Measurements from ENCODE around the gene RRP9.
"Not testable (repeated sequence)": the region's sequence is repeated elsewhere in the genome, so short reads cannot be mapped to it uniquely, and the experiment has no call there.

Gene RRP9, protein sequence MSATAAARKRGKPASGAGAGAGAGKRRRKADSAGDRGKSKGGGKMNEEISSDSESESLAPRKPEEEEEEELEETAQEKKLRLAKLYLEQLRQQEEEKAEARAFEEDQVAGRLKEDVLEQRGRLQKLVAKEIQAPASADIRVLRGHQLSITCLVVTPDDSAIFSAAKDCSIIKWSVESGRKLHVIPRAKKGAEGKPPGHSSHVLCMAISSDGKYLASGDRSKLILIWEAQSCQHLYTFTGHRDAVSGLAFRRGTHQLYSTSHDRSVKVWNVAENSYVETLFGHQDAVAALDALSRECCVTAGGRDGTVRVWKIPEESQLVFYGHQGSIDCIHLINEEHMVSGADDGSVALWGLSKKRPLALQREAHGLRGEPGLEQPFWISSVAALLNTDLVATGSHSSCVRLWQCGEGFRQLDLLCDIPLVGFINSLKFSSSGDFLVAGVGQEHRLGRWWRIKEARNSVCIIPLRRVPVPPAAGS

DNA sequence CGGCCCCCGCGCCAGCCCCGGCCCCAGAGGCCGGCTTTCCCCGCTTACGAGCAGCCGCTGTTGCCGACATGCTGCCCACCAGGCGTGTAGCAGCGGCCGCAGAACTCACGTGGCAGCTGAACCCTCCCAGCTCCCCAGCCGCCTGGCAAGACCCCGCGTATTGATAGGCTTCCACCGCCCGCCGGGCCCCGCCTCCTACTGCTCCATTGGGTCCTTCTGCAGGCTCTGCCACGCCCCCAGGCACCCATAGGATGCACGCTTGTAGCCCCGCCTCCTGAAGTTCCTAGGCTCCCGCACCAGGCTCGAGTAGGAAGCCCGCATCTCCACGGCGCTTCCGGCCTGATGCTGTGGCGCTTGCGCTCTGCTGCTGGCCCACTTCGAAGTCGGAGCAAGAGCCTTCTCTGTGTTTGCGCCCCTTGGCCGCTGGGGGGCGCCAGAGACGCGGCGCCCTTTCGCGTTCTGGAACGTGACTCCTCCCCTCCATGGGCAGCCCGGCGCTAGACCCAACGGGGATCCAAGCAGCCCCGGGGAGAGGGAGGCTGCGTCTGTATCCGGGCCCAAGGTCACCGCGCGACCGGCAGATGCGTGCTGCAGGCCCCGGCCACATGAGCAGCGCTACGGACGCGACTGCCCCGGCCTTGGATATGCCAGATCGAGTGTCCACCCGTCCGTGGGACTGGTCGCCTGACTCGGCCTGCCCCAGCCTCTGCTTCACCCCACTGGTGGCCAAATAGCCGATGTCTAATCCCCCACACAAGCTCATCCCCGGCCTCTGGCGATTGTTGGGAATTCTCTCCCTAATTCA is at the start of gene RRP9, which contains the start of gene PARP3:
Gene RRP9 (minus strand): TSS at position 107 of the 805 bp plus-strand sequence. CDS start 37 bp downstream, at position 70.
Gene PARP3 (plus strand): TSS at position 566 of the 805 bp plus-strand sequence. CDS start 993 bp downstream, outside the sequence.
- peaks cover 37% of the 10 kb centered on the region for H3K36me3 ChIP-seq (ENCODE audit: insufficient read depth, insufficient read length, low read length)
- no peaks in the 10 kb centered on the region for H3K4me1 ChIP-seq (ENCODE audit: insufficient read depth, insufficient read length)
- peak; percentile 100 for DNase-seq (ENCODE audit: low read depth, low spot score)
- H3K9ac ChIP-seq (ENCODE audit: insufficient read length, low read depth), result peak within 1 kb of the TSS; percentile 94
- H3K27me3 ChIP-seq (ENCODE audit: insufficient read depth, insufficient read length), result peaks cover 3% of the 10 kb centered on the region
- TF ChIP-seq SUZ12 (IDR thresholded peaks at IDR 0.05; ENCODE audit: extremely low read depth, insufficient read depth, insufficient read length) (no peak), YY1 (IDR thresholded peaks at IDR 0.05; ENCODE audit: insufficient read depth, insufficient read length) (no peak), ZNF274 (IDR thresholded peaks at IDR 0.05; ENCODE audit: low read depth, low read length) (no peak)
- H3K4me3 ChIP-seq (ENCODE audit: insufficient read length, low read depth), result peak within 1 kb of the TSS; percentile 82
- H3K9me3 ChIP-seq (ENCODE audit: insufficient read depth, low read length), result no peaks in the 10 kb centered on the region

DNA sequence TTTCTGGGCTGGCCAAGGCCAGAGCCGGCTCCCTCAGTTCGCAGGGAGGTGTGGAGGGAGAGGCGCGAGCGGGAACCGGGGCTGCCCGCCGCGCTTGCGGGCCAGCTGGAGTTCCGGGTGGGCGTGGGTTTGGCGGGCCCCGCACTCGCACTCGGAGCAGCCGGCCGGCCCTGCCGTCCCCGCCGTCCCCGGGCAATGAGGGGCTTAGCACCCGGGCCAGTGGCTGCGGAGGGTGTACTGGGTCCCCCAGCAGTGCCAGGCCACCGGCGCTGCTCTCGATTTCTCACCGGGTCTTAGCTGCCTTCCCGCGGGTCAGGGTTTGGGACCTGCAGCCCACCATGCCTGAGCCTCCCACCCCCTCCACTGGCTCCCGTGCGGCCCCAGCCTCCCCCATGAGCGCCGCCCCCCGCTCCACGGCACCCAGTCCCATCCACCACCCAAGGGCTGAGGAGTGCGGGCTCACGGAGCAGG is 48.8 kb upstream of the RRP9 start:
- Histone ChIP-seq H3K36me3 (ENCODE audit: insufficient read depth, insufficient read length, low read length) (peaks cover 46% of the 10 kb centered on the region), H3K4me1 (ENCODE audit: insufficient read depth, insufficient read length) (peaks cover 27% of the 10 kb centered on the region)
- not testable (repeated sequence) for H3K4me3 ChIP-seq (ENCODE audit: insufficient read length, low read depth); DNase-seq (ENCODE audit: low read depth, low spot score); H3K9me3 ChIP-seq (ENCODE audit: insufficient read depth, low read length); H3K9ac ChIP-seq (ENCODE audit: insufficient read length, low read depth); H3K27me3 ChIP-seq (ENCODE audit: insufficient read depth, insufficient read length)

DNA sequence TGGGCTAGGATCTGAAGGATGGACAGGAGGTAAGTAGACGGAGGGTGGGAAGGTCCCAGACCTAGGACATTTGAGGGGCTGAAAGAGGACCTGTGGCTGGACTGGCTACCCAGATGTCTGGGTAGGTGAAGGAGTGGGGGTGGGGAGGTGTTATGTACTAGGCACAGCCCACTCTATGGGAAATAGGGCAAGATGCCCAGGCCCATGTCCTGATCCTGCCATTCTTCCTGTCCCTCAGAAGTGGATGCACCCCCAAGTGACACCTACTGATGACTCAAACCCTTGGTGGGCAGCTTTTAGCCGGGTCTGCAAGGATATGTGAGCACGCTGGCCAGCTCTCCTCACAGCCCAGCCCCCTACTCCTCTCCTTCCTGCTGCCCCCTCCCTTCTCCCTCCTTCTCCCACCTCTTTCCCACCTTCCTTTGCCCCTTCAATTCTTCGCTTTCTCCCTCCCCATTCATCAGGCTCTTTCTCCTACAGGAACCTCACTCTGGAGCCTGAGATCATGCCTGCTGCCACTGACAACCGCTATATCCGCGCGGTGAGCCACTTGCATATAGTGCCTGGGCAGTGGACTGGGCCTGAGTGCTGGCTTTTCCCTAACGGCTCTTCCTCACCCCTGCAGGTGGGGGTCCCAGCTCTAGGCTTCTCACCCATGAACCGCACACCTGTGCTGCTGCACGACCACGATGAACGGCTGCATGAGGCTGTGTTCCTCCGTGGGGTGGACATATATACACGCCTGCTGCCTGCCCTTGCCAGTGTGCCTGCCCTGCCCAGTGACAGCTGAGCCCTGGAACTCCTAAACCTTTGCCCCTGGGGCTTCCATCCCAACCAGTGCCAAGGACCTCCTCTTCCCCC is 46.8 kb upstream of the RRP9 start:
- DNase-seq (ENCODE audit: low read depth, low spot score), result no peak
- TF ChIP-seq ZNF274 (IDR thresholded peaks at IDR 0.05; ENCODE audit: low read depth, low read length) (no peak), SUZ12 (IDR thresholded peaks at IDR 0.05; ENCODE audit: extremely low read depth, insufficient read depth, insufficient read length) (no peak), YY1 (IDR thresholded peaks at IDR 0.05; ENCODE audit: insufficient read depth, insufficient read length) (no peak)
- Histone ChIP-seq H3K27me3 (ENCODE audit: insufficient read depth, insufficient read length) (no peaks in the 10 kb centered on the region), H3K4me1 (ENCODE audit: insufficient read depth, insufficient read length) (peaks cover 31% of the 10 kb centered on the region), H3K36me3 (ENCODE audit: insufficient read depth, insufficient read length, low read length) (peaks cover 26% of the 10 kb centered on the region), H3K9ac (ENCODE audit: insufficient read length, low read depth) (no peak overlapping the region), H3K9me3 (ENCODE audit: insufficient read depth, low read length) (no peaks in the 10 kb centered on the region), H3K4me3 (ENCODE audit: insufficient read length, low read depth) (no peak overlapping the region)

DNA sequence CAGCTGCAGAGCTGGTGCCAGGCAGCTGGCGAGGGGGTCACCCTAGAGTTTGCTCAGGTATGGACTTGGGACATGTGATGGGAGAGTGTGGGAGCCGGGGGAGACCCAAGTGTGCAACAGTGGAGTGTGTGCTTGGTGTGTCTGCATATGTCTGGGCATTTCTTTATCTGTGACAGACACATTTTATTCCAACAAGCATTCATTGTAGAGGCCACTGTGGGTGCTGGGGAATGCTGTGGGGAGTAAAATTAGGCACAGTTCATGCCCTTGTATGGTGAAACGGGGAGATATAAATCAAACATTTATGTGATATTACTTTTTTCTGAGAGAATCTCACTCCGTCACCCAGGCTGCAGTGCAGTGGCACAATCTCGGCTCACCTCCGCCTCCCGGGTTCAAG is 45.9 kb upstream of the RRP9 start:
- no peak for DNase-seq (ENCODE audit: low read depth, low spot score)
- TF ChIP-seq YY1 (IDR thresholded peaks at IDR 0.05; ENCODE audit: insufficient read depth, insufficient read length) (no peak), ZNF274 (IDR thresholded peaks at IDR 0.05; ENCODE audit: low read depth, low read length) (no peak), SUZ12 (IDR thresholded peaks at IDR 0.05; ENCODE audit: extremely low read depth, insufficient read depth, insufficient read length) (no peak)
- peaks cover 32% of the 10 kb centered on the region for H3K4me1 ChIP-seq (ENCODE audit: insufficient read depth, insufficient read length)
- no peak overlapping the region for H3K9ac ChIP-seq (ENCODE audit: insufficient read length, low read depth)
- H3K4me3 ChIP-seq (ENCODE audit: insufficient read length, low read depth), result no peak overlapping the region
- peaks cover 18% of the 10 kb centered on the region for H3K36me3 ChIP-seq (ENCODE audit: insufficient read depth, insufficient read length, low read length)
- no peaks in the 10 kb centered on the region for H3K9me3 ChIP-seq (ENCODE audit: insufficient read depth, low read length)
- H3K27me3 ChIP-seq (ENCODE audit: insufficient read depth, insufficient read length), result no peaks in the 10 kb centered on the region

DNA sequence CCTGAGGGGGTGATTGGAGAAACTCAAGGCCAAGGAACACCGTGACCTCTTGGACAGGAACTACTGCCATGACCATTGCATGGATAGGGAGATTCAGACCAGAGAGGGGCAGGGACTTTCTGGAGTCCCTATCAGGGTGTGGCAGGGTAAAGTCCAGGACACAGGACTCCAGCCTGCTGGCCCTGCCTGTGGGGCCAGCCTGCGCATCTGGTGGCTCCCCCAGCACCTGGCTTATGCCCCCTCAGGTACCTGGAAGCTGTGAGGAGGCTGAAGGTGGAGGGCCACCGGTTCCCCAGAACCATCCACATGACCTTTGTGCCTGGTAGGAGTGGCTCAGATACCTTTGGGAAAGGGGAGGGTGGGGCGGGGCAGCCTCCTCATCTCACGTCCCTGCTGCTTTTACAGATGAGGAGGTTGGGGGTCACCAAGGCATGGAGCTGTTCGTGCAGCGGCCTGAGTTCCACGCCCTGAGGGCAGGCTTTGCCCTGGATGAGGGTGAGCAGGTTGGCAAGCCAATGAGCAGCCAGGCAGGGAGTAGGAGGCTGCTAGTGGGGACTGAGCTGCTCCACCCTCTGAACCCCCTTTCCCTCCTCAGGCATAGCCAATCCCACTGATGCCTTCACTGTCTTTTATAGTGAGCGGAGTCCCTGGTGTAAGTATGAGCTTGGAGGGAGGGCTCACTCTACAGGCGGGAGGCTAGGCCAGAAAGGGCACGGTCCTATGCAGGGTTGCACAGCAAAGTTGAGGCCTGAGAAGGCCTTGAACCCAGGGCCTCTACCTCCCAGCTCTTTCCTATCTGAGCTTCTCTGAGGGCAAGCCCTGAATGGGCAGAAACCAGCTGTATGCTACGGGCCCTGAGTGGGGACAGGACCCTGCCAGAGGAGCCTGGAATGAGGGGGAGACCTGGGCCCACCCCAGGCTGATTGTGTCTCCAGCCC is 44.6 kb upstream of the RRP9 start:
- no peak overlapping the region for H3K4me3 ChIP-seq (ENCODE audit: insufficient read length, low read depth)
- H3K9ac ChIP-seq (ENCODE audit: insufficient read length, low read depth), result no peak overlapping the region
- H3K9me3 ChIP-seq (ENCODE audit: insufficient read depth, low read length), result no peaks in the 10 kb centered on the region
- no peaks in the 10 kb centered on the region for H3K27me3 ChIP-seq (ENCODE audit: insufficient read depth, insufficient read length)
- H3K36me3 ChIP-seq (ENCODE audit: insufficient read depth, insufficient read length, low read length), result peaks cover 5% of the 10 kb centered on the region
- H3K4me1 ChIP-seq (ENCODE audit: insufficient read depth, insufficient read length), result peaks cover 30% of the 10 kb centered on the region
- DNase-seq (ENCODE audit: low read depth, low spot score), result no peak
- TF ChIP-seq YY1 (IDR thresholded peaks at IDR 0.05; ENCODE audit: insufficient read depth, insufficient read length), result no peak
- no peak for TF ChIP-seq ZNF274 (IDR thresholded peaks at IDR 0.05; ENCODE audit: low read depth, low read length)
- TF ChIP-seq SUZ12 (IDR thresholded peaks at IDR 0.05; ENCODE audit: extremely low read depth, insufficient read depth, insufficient read length), result no peak

DNA sequence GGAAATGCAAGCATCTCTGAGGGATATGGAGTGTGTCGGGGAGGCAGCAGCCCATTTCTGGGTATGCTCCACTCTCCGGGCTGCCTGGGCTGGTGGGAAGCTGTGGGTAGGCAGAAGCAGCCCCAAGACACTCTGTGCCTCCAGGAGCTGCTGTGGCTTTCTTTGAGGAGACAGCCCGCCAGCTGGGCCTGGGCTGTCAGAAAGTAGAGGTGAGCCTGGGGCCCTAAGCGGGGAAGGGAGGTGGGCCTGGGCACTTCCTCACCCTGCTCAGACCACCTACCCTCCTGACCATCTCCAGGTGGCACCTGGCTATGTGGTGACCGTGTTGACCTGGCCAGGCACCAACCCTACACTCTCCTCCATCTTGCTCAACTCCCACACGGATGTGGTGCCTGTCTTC is 43.4 kb upstream of the RRP9 start:
- no peak for DNase-seq (ENCODE audit: low read depth, low spot score)
- Histone ChIP-seq H3K4me1 (ENCODE audit: insufficient read depth, insufficient read length) (peaks cover 30% of the 10 kb centered on the region), H3K9me3 (ENCODE audit: insufficient read depth, low read length) (no peaks in the 10 kb centered on the region), H3K36me3 (ENCODE audit: insufficient read depth, insufficient read length, low read length) (peaks cover 4% of the 10 kb centered on the region), H3K9ac (ENCODE audit: insufficient read length, low read depth) (no peak overlapping the region), H3K4me3 (ENCODE audit: insufficient read length, low read depth) (no peak overlapping the region), H3K27me3 (ENCODE audit: insufficient read depth, insufficient read length) (no peaks in the 10 kb centered on the region)
- no peak for TF ChIP-seq SUZ12 (IDR thresholded peaks at IDR 0.05; ENCODE audit: extremely low read depth, insufficient read depth, insufficient read length)
- TF ChIP-seq ZNF274 (IDR thresholded peaks at IDR 0.05; ENCODE audit: low read depth, low read length), result no peak
- no peak for TF ChIP-seq YY1 (IDR thresholded peaks at IDR 0.05; ENCODE audit: insufficient read depth, insufficient read length)

All from NT2/D1 (cell line).